Keratinocyte (primary cell): ENCODE measurements around the gene ZNF219. TPM values are rescaled to one million over a fixed set of nuclear protein-coding genes. Genes with fewer than 3 reads are reported as not detected.

Source experiments
- DNase-seq: peaks from one replicate; pipeline ENCODE4 v3.0.0-alpha.2; 2011; ENCODE audit warnings: low read depth, missing footprints, low spot score
- FAIRE-seq: peaks from 2 replicates; lab custom pipeline; 2011; peaks lifted over from hg19 to GRCh38; lab: Jason Lieb, UNC
- H2AFZ ChIP-seq: 2 replicates; pipeline ENCODE4 v1.6.0; 2012; ENCODE audit warnings: low read length, control low read depth, inconsistent platforms; ENCODE audit not compliant: control insufficient read depth
- H3K27ac ChIP-seq: 2 replicates; pipeline ENCODE4 v1.5.1; 2011; ENCODE audit warnings: low read length; ENCODE audit not compliant: control insufficient read depth, insufficient read depth
- H3K27me3 ChIP-seq: 3 replicates; pipeline ENCODE4 v1.6.0; 2011; ENCODE audit warnings: low read length; ENCODE audit not compliant: control insufficient read depth, insufficient read depth; ENCODE audit errors: extremely low read depth
- H3K36me3 ChIP-seq, 2 experiments: 2 replicates in 1 of 2; 3 replicates in 1 of 2; pipeline ENCODE4 v1.5.1; 2011; ENCODE audit warnings: low read length in 2 of 2, mild to moderate bottlenecking in 1 of 2; ENCODE audit not compliant: control insufficient read depth in 2 of 2, insufficient read depth in 2 of 2; ENCODE audit errors: extremely low read depth in 1 of 2
- H3K4me1 ChIP-seq: 3 replicates; pipeline ENCODE4 v1.5.1; 2011; ENCODE audit warnings: low read length; ENCODE audit not compliant: control insufficient read depth, insufficient read depth; ENCODE audit errors: extremely low read depth
- H3K4me2 ChIP-seq: 3 replicates; pipeline ENCODE4 v1.6.0; 2011; ENCODE audit warnings: low read depth, low read length; ENCODE audit not compliant: control insufficient read depth, insufficient read depth; ENCODE audit errors: extremely low read depth
- H3K4me3 ChIP-seq, 3 experiments: fragments of 200-600 bp in 1 of 3; sonication (generic) in 1 of 3; 2 replicates in 2 of 3; 3 replicates in 1 of 3; pipeline ENCODE4 v1.5.1; 2011 to 2016; ENCODE audit warnings: low read length in 3 of 3, mild to moderate bottlenecking in 3 of 3, control low read depth in 2 of 3, inconsistent platforms in 1 of 3, low read depth in 1 of 3, mixed read lengths in 1 of 3, mixed run types in 1 of 3, moderate library complexity in 1 of 3; ENCODE audit not compliant: control insufficient read depth in 2 of 3, insufficient read depth in 2 of 3; ENCODE audit errors: extremely low read depth in 1 of 3
- H3K79me2 ChIP-seq: 2 replicates; pipeline ENCODE4 v1.6.0; 2012; ENCODE audit warnings: low read length; ENCODE audit not compliant: control insufficient read depth, insufficient read depth
- H3K9ac ChIP-seq: 3 replicates; pipeline ENCODE4 v1.6.0; 2011; ENCODE audit warnings: low read length; ENCODE audit not compliant: control insufficient read depth, insufficient read depth; ENCODE audit errors: extremely low read depth
- H3K9me1 ChIP-seq: 3 replicates; pipeline ENCODE4 v1.6.0; 2011; ENCODE audit warnings: low read length; ENCODE audit not compliant: control insufficient read depth, insufficient read depth; ENCODE audit errors: extremely low read depth
- H3K9me3 ChIP-seq: 2 replicates; pipeline ENCODE4 v1.5.1; 2012; ENCODE audit warnings: low read depth, low read length; ENCODE audit not compliant: control insufficient read depth
- H4K20me1 ChIP-seq: 3 replicates; pipeline ENCODE4 v1.6.0; 2011; ENCODE audit warnings: low read length; ENCODE audit not compliant: control insufficient read depth, insufficient read depth; ENCODE audit errors: extremely low read depth
- EZH2 ChIP-seq: IDR thresholded peaks from one replicate; pipeline ENCODE4 v1.6.1; 2012; ENCODE audit warnings: inconsistent platforms, mild to moderate bottlenecking, low read length, moderate library complexity
- dilution Hi-C: fragments of 300-500 bp; cut with MboI; formaldehyde crosslinking; loops from one replicate; pipeline ENCODE4 v1.7.0; 2020; ENCODE audit warnings: low sequenced_read_pairs; ENCODE audit not compliant: extremely low pct_ligation_motif_present
- polyA plus RNA-seq, 5 experiments: library from polyadenylated mRNA; depleted of rRNA in 3 of 5; stranded (reverse) in 3 of 5; stranded (forward) in 1 of 5; unstranded in 1 of 5; fragments of >200 nt; gene quantifications; 1 replicate in 1 of 5; 2 replicates in 3 of 5; 3 replicates in 1 of 5; pipeline versions ENCODE4 v1.2.1 to v1.2.3, GENCODE V29; 2011 to 2012; ENCODE audit warnings: missing spikeins in 2 of 5, low read depth in 1 of 5, low replicate concordance in 1 of 5
- TF ChIP-seq, protein P1 (sequence below), 3 experiments: IDR thresholded peaks in 1 of 3; conservative IDR thresholded peaks in 1 of 3; optimal IDR thresholded peaks in 1 of 3; 2 replicates in 2 of 3; 3 replicates in 1 of 3; pipeline versions ENCODE3 to v1.5.1; 2011; ENCODE audit warnings: low read length in 3 of 3, mild to moderate bottlenecking in 3 of 3, moderate library complexity in 2 of 3, control low read depth in 1 of 3, inconsistent platforms in 1 of 3; ENCODE audit not compliant: insufficient read depth in 2 of 3; ENCODE audit errors: extremely low read depth in 1 of 3

The ZNF219 gene
- polyA plus RNA-seq, 1 donor (not counting 4 experiments of a cell fraction or from before 2014, with no cell fraction given): 23.1 TPM

DNA sequence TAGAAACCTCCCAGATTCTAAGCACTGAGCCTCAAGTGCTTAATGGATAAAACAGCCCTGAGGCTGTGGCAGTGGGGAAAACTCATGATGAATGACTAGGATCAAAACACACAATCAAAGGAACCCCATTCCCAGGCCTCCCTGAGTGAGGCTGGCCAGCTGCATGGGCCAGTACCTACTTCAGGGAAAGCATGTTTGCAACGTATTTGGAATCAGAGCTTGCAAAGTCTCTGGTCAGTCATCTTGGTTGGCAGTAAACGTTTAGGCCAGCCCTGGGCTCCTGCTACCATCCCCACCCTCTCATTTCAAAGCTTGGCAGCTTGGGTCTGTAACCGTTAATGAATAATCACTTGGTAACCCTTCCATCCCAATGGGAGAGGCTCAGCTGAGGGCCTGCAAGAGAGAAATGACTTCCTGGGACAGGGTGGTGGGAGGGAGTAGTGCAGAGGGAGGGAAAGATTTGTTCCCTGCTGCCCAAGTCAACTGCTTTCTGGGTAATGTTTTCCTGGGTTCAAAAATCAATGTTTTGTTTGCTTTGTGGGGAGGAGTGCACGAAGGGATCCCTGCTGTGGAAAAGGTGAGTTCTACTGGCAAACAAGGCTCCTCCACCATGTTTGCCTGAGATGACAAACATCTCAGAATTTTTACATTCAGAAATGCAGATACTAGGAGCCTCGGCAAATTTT, 42.9 kb downstream of the ZNF219 start:
- no peaks in the 10 kb centered on the region for H3K27me3 ChIP-seq
- H2AFZ ChIP-seq: no peak overlapping the region
- H3K4me3 ChIP-seq: no peak overlapping the region
- no peak overlapping the region for H3K4me2 ChIP-seq
- H3K4me1 ChIP-seq: no peaks in the 10 kb centered on the region
- FAIRE-seq (no peak), DNase-seq (no peak)
- no peak overlapping the region for H3K27ac ChIP-seq
- H3K9me3 ChIP-seq: no peaks in the 10 kb centered on the region
- H4K20me1 ChIP-seq: no peaks in the 10 kb centered on the region
- H3K36me3 ChIP-seq: no peaks in the 10 kb centered on the region
- no peak overlapping the region for H3K9ac ChIP-seq
- no peak for TF ChIP-seq EZH2
- TF ChIP-seq, protein P1, sequence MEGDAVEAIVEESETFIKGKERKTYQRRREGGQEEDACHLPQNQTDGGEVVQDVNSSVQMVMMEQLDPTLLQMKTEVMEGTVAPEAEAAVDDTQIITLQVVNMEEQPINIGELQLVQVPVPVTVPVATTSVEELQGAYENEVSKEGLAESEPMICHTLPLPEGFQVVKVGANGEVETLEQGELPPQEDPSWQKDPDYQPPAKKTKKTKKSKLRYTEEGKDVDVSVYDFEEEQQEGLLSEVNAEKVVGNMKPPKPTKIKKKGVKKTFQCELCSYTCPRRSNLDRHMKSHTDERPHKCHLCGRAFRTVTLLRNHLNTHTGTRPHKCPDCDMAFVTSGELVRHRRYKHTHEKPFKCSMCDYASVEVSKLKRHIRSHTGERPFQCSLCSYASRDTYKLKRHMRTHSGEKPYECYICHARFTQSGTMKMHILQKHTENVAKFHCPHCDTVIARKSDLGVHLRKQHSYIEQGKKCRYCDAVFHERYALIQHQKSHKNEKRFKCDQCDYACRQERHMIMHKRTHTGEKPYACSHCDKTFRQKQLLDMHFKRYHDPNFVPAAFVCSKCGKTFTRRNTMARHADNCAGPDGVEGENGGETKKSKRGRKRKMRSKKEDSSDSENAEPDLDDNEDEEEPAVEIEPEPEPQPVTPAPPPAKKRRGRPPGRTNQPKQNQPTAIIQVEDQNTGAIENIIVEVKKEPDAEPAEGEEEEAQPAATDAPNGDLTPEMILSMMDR (optimal IDR thresholded peaks at IDR 0.05 in 1 of 3, IDR thresholded peaks at IDR 0.05 in 1 of 3, conservative IDR thresholded peaks at IDR 0.05 in 1 of 3; ENCODE audit: extremely low read depth in 1 of 3, insufficient read depth in 2 of 3, low read length in 3 of 3): no peak
- no peaks in the 10 kb centered on the region for H3K9me1 ChIP-seq
- no peaks in the 10 kb centered on the region for H3K79me2 ChIP-seq
- dilution Hi-C loops: no loop called here

DNA sequence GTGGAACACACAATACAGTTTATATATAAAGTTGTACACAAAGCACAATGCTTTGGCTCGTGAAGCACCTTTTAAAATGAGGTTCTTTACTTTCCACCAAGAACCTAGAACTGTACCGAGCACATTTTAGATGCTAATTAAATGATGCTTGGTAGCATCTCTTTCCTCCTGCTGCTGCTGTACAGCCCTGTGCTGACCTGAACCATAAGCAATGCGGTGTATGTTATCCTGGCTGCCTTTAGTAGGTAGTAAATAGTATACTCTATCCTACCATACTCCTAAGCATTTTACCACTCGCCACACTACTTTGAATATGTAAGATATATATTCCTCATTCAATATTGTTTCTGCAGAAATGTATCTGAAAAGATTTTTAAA, 43.7 kb downstream of the ZNF219 start:
- no peaks in the 10 kb centered on the region for H3K27me3 ChIP-seq
- H3K4me1 ChIP-seq: no peaks in the 10 kb centered on the region
- TF ChIP-seq EZH2: no peak
- TF ChIP-seq, protein P1 (optimal IDR thresholded peaks at IDR 0.05 in 1 of 3, IDR thresholded peaks at IDR 0.05 in 1 of 3, conservative IDR thresholded peaks at IDR 0.05 in 1 of 3; ENCODE audit: extremely low read depth in 1 of 3, insufficient read depth in 2 of 3, low read length in 3 of 3): no peak
- H3K79me2 ChIP-seq: no peaks in the 10 kb centered on the region
- no peak overlapping the region for H3K4me2 ChIP-seq
- H4K20me1 ChIP-seq: no peaks in the 10 kb centered on the region
- no peak overlapping the region for H2AFZ ChIP-seq
- DNase-seq (no peak), FAIRE-seq (no peak)
- dilution Hi-C loops: no loop called here
- no peaks in the 10 kb centered on the region for H3K36me3 ChIP-seq
- H3K9me3 ChIP-seq: no peaks in the 10 kb centered on the region
- H3K4me3 ChIP-seq: no peak overlapping the region
- H3K9ac ChIP-seq: no peak overlapping the region
- no peak overlapping the region for H3K27ac ChIP-seq
- H3K9me1 ChIP-seq: no peaks in the 10 kb centered on the region
